GM23338 (cell line): Measurements from ENCODE around the gene C10orf71. TPM values are rescaled to one million over a fixed set of nuclear protein-coding genes. Genes with fewer than 3 reads are reported as not detected.

ENCODE experiments used
- CTCF ChIP-seq, 2 experiments: fragments of 200-600 bp in 1 of 2; sonication (generic) in 1 of 2; conservative IDR thresholded peaks; 2 replicates each; pipeline versions ENCODE4 v1.5.1 to v1.6.1; 2016 to 2017; ENCODE audit warnings: antibody characterized with exemption in 2 of 2, low read depth in 2 of 2, mild to moderate bottlenecking in 2 of 2, moderate library complexity in 1 of 2
- ETS1 ChIP-seq: IDR thresholded peaks from 2 replicates; pipeline ENCODE4 v1.6.1; 2016; ENCODE audit warnings: antibody characterized with exemption
- EZH2 ChIP-seq: fragments of 200-600 bp; sonication (generic); IDR thresholded peaks from one replicate; pipeline ENCODE4 v1.8.0; 2017; ENCODE audit warnings: antibody characterized with exemption, mild to moderate bottlenecking, low read depth; ENCODE audit not compliant: unreplicated experiment
- EZH2phosphoT487 ChIP-seq: fragments of 200-600 bp; sonication (generic); IDR thresholded peaks from one replicate; pipeline ENCODE4 v1.8.1; 2018; ENCODE audit warnings: antibody characterized with exemption; ENCODE audit not compliant: unreplicated experiment
- JUNB ChIP-seq: IDR thresholded peaks from one replicate; pipeline ENCODE4 v1.6.1; 2016; ENCODE audit warnings: antibody characterized with exemption; ENCODE audit not compliant: unreplicated experiment
- POLR2AphosphoS5 ChIP-seq: IDR thresholded peaks from 2 replicates; pipeline ENCODE4 v1.6.1; 2016; ENCODE audit warnings: antibody characterized with exemption, low read depth
- STAT1 ChIP-seq: IDR thresholded peaks from one replicate; pipeline ENCODE4 v1.6.1; 2016; ENCODE audit warnings: antibody characterized with exemption; ENCODE audit not compliant: unreplicated experiment
- polyA plus RNA-seq: library from polyadenylated mRNA; unstranded; fragments of >200 nt; fragmentation: Nextera tagmentation; extraction: Ambion mirVana; gene quantifications from 2 replicates; pipeline ENCODE4 v1.2.1, GENCODE V29; 2016
- total RNA-seq: library from RNA; depleted of rRNA; stranded (reverse); fragments of >200 nt; shearing (Covaris generic); gene quantifications from 2 replicates; pipeline ENCODE4 v1.2.3, GENCODE V29; 2014
- TF ChIP-seq, protein P1 (sequence below): fragments of 250-450 bp; sonication (Bioruptor Pico); IDR thresholded peaks from 2 replicates; pipeline ENCODE4 v1.5.0; 2020; ENCODE audit warnings: mild to moderate bottlenecking, moderate library complexity

The C10orf71 gene
- total and polyA plus RNA-seq, 2 experiments from 2014 or later, result not detected

- TF ChIP-seq, protein P1, sequence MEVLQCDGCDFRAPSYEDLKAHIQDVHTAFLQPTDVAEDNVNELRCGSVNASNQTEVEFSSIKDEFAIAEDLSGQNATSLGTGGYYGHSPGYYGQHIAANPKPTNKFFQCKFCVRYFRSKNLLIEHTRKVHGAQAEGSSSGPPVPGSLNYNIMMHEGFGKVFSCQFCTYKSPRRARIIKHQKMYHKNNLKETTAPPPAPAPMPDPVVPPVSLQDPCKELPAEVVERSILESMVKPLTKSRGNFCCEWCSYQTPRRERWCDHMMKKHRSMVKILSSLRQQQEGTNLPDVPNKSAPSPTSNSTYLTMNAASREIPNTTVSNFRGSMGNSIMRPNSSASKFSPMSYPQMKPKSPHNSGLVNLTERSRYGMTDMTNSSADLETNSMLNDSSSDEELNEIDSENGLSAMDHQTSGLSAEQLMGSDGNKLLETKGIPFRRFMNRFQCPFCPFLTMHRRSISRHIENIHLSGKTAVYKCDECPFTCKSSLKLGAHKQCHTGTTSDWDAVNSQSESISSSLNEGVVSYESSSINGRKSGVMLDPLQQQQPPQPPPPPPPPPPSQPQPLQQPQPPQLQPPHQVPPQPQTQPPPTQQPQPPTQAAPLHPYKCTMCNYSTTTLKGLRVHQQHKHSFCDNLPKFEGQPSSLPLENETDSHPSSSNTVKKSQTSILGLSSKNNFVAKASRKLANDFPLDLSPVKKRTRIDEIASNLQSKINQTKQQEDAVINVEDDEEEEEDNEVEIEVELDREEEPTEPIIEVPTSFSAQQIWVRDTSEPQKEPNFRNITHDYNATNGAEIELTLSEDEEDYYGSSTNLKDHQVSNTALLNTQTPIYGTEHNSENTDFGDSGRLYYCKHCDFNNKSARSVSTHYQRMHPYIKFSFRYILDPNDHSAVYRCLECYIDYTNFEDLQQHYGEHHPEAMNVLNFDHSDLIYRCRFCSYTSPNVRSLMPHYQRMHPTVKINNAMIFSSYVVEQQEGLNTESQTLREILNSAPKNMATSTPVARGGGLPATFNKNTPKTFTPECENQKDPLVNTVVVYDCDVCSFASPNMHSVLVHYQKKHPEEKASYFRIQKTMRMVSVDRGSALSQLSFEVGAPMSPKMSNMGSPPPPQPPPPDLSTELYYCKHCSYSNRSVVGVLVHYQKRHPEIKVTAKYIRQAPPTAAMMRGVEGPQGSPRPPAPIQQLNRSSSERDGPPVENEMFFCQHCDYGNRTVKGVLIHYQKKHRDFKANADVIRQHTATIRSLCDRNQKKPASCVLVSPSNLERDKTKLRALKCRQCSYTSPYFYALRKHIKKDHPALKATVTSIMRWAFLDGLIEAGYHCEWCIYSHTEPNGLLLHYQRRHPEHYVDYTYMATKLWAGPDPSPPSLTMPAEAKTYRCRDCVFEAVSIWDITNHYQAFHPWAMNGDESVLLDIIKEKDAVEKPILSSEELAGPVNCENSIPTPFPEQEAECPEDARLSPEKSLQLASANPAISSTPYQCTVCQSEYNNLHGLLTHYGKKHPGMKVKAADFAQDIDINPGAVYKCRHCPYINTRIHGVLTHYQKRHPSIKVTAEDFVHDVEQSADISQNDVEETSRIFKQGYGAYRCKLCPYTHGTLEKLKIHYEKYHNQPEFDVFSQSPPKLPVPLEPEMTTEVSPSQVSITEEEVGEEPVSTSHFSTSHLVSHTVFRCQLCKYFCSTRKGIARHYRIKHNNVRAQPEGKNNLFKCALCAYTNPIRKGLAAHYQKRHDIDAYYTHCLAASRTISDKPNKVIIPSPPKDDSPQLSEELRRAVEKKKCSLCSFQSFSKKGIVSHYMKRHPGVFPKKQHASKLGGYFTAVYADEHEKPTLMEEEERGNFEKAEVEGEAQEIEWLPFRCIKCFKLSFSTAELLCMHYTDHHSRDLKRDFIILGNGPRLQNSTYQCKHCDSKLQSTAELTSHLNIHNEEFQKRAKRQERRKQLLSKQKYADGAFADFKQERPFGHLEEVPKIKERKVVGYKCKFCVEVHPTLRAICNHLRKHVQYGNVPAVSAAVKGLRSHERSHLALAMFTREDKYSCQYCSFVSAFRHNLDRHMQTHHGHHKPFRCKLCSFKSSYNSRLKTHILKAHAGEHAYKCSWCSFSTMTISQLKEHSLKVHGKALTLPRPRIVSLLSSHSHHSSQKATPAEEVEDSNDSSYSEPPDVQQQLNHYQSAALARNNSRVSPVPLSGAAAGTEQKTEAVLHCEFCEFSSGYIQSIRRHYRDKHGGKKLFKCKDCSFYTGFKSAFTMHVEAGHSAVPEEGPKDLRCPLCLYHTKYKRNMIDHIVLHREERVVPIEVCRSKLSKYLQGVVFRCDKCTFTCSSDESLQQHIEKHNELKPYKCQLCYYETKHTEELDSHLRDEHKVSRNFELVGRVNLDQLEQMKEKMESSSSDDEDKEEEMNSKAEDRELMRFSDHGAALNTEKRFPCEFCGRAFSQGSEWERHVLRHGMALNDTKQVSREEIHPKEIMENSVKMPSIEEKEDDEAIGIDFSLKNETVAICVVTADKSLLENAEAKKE (CRISPR knock-in tag), result no peak
- TF ChIP-seq STAT1, result no peak
- TF ChIP-seq ETS1, result no peak
- no peak for TF ChIP-seq EZH2phosphoT487
- TF ChIP-seq CTCF (conservative IDR thresholded peaks at IDR 0.05; ENCODE audit: low read depth in 2 of 2), result no peak
- no peak for TF ChIP-seq EZH2
- TF ChIP-seq POLR2AphosphoS5, result no peak
- no peak for TF ChIP-seq JUNB
These were observed 11.2 kb upstream of the C10orf71 start (continued) for GRCh38 chr10:49287689-49288340.
